Loucy (cell line): ENCODE measurements around the gene AKR7A2.

Experiments
- CTCF ChIP-seq: fragments of 200-600 bp; sonication (generic); conservative IDR thresholded peaks from 2 replicates; pipeline ENCODE4 v1.5.1; 2014; ENCODE audit warnings: mild to moderate bottlenecking, antibody characterized with exemption, low read length
- EZH2phosphoT487 ChIP-seq: fragments of 200-600 bp; IDR thresholded peaks from 2 replicates; pipeline ENCODE4 v1.6.1; 2018; ENCODE audit warnings: antibody characterized with exemption, mild to moderate bottlenecking, moderate library complexity, borderline replicate concordance

GRCh38 chr1:19300211-19300610, 11.7 kb downstream of the AKR7A2 start:
- no peak for TF ChIP-seq CTCF
- no peak for TF ChIP-seq EZH2phosphoT487
